Measurements from ENCODE around the gene FHIT. TPM values are rescaled to one million over a fixed set of nuclear protein-coding genes. Genes with fewer than 3 reads are reported as not detected.

The FHIT gene
- total RNA-seq, 1 donor from 2014 or later, result 29.9 TPM

DNA sequence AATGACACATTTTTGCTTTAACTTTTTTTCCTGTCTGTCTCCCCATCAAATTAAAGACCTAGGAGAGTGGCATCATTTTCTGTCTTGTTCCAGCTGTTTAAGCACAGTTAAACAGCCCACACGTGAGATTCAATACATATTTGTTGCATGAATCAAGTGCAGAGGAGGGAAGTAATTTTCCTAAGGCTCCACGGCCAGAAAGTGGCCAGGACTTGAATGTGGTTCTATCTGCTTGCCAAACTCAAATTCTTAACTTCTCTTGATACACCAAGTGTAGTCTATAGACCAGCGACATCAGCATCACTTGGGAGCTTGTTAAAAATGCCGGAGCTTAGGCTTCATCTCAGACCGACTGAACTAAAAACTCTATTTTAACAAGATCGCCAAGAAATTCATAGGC is 1476.6 kb downstream of the FHIT start:
- no peak for DNase-seq (ENCODE audit: low spot score)
- Mint-ChIP-seq H3K27me3 (ENCODE audit: low read depth) (no peaks in the 10 kb centered on the region), H3K36me3 (ENCODE audit: low read depth) (peaks cover 39% of the 10 kb centered on the region), H3K9me3 (peaks cover 4% of the 10 kb centered on the region), H3K27ac (no peak overlapping the region), H3K4me1 (ENCODE audit: low read depth) (peaks cover 71% of the 10 kb centered on the region), H3K4me3 (ENCODE audit: low read depth) (no peak overlapping the region)
- intact Hi-C loops (cut with micrococcal nuclease), result loop anchor here (5.0 to 10.0 kb wide), 2 partner anchors 83 to 210 kb away; no protein-coding TSS in a partner anchor

GRCh38 chr3:59774000-59774399 is 1477.3 kb downstream of the FHIT start:
- intact Hi-C loops (cut with micrococcal nuclease), result loop anchor here (10.0 kb wide), 1 partner anchor 211 kb away; no protein-coding TSS in a partner anchor
- Mint-ChIP-seq H3K4me1 (ENCODE audit: low read depth) (peaks cover 68% of the 10 kb centered on the region), H3K36me3 (ENCODE audit: low read depth) (peaks cover 33% of the 10 kb centered on the region), H3K27me3 (ENCODE audit: low read depth) (no peaks in the 10 kb centered on the region), H3K9me3 (no peaks in the 10 kb centered on the region), H3K27ac (no peak overlapping the region), H3K4me3 (ENCODE audit: low read depth) (no peak overlapping the region)
- no peak for DNase-seq (ENCODE audit: low spot score)

DNA sequence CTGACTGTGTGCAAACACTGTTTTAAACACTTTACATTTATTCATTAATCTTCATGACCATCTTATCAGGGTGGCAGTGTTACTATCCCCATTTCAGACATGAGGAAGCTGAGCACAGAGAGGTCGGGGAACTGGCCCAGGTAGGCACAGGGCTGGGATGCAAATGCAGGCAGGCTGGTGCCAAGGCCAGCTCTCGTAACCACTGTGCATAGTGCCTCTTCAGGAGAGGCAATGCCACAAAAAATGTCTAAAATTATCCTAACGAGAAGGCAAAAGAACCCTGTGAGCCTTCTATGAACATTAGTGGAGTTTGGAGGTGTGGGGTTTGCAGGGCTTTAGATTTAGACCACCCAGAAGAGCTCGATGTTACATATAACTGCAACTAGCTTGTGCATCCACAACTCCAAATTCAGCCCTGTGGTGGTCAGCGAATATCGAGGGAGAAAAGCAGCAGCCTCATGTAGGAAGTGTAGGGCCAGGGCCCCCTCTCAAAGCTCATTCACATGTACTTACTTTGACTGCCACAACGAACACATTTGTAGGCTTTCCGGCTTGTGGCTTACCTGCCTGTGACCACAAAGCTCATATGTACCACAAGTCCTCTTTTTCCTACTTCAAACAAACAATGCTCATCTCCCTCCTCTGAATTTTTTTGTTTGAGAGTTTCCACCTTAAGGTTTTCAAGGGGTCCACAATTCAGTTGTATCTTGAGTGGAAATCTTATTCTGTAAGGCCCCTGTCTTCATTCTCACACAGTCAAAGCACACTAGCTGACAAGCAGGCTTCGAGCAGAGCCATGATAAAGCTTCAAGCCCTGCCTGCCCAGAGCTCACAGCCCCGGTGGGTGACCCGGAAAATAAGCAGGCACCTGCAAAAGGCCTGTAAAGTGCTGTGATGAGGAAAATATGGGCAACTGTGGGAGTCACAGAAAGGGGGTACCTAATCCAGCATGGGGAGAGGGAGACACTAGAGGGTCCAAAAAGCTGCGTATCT is 1478.5 kb downstream of the FHIT start:
- Mint-ChIP-seq H3K27ac (peak overlapping the region; percentile 50), H3K4me1 (ENCODE audit: low read depth) (peaks cover 59% of the 10 kb centered on the region), H3K9me3 (no peaks in the 10 kb centered on the region), H3K27me3 (ENCODE audit: low read depth) (no peaks in the 10 kb centered on the region), H3K4me3 (ENCODE audit: low read depth) (no peak overlapping the region), H3K36me3 (ENCODE audit: low read depth) (peaks cover 29% of the 10 kb centered on the region)
- intact Hi-C loops (cut with micrococcal nuclease), result loop anchor here (1.0 to 10.0 kb wide), 3 partner anchors 11 to 212 kb away; no protein-coding TSS in a partner anchor
- peak; percentile 60 for DNase-seq (ENCODE audit: low spot score)

- Mint-ChIP-seq H3K9me3 (no peaks in the 10 kb centered on the region), H3K4me3 (ENCODE audit: low read depth) (no peak overlapping the region), H3K27ac (no peak overlapping the region), H3K36me3 (ENCODE audit: low read depth) (peaks cover 25% of the 10 kb centered on the region), H3K27me3 (ENCODE audit: low read depth) (no peaks in the 10 kb centered on the region), H3K4me1 (ENCODE audit: low read depth) (peaks cover 50% of the 10 kb centered on the region)
- DNase-seq (ENCODE audit: low spot score), result no peak
- intact Hi-C loops (cut with micrococcal nuclease), result loop anchor here (1.0 to 10.0 kb wide), 3 partner anchors 12 to 213 kb away; no protein-coding TSS in a partner anchor
Observed at GRCh38 chr3:59771768-59772181, 1479.5 kb downstream of the FHIT start.

DNA sequence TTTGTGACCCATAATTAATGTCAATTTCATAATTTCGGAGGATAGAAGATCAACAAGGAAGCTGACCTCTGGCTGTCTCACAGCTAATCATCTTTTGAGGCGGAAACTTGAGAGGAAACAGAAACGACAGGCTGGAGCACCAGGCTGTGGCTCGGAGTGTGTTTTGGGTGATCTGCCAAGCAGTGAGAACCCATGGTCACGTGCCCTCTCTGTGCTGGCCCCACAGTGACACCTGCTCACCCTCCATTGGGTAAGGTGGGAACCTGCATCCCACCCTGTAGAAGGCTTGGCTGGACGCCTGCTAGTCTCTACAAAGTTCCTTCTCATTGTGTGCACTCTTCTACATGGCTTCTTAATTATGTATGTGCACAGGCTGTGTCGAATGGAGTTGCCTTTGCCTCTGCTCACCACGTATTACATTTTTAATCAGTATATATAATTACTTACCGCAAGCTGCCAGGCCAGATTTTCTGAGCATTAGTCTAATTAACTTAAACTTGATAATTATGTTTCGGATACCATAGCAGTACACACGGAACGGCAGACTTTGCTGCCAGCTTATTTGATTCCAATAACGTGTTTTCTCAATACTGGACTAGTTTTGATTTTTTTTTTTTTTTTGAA is 1482.0 kb downstream of the FHIT start:
- no peak for DNase-seq (ENCODE audit: low spot score)
- H3K4me3 Mint-ChIP-seq (ENCODE audit: low read depth), result no peak overlapping the region
- no peak overlapping the region for H3K27ac Mint-ChIP-seq
- H3K36me3 Mint-ChIP-seq (ENCODE audit: low read depth), result peaks cover 21% of the 10 kb centered on the region
- H3K4me1 Mint-ChIP-seq (ENCODE audit: low read depth), result peaks cover 32% of the 10 kb centered on the region
- no peaks in the 10 kb centered on the region for H3K27me3 Mint-ChIP-seq (ENCODE audit: low read depth)
- intact Hi-C loops (cut with micrococcal nuclease), result no loop called here
- no peaks in the 10 kb centered on the region for H3K9me3 Mint-ChIP-seq

GRCh38 chr3:59766200-59766872 is 1484.9 kb downstream of the FHIT start:
- no peaks in the 10 kb centered on the region for H3K27me3 Mint-ChIP-seq (ENCODE audit: low read depth)
- intact Hi-C loops (cut with micrococcal nuclease), result no loop called here
- no peak overlapping the region for H3K27ac Mint-ChIP-seq
- H3K9me3 Mint-ChIP-seq, result no peaks in the 10 kb centered on the region
- no peak for DNase-seq (ENCODE audit: low spot score)
- peaks cover 14% of the 10 kb centered on the region for H3K36me3 Mint-ChIP-seq (ENCODE audit: low read depth)
- peaks cover 20% of the 10 kb centered on the region for H3K4me1 Mint-ChIP-seq (ENCODE audit: low read depth)
- no peak overlapping the region for H3K4me3 Mint-ChIP-seq (ENCODE audit: low read depth)

DNA sequence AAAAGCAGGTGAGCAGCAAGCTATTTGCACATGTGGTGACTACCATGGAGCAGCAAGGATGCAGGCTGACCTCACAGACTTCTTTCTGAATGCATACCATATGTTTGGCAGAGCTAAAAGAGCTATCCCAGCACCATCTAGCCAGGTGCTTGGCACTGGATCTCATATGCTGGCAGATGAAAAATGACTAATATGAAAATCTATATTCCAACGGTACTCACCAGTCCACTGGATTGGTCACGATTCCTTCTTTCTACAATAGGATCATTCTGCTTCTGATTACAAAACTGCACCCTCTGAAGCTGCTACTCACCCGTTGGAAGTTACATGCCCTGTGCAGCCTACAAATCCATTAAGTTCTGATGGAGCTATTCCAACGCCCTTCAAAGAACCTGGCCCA is 1487.1 kb downstream of the FHIT start:
- no peak overlapping the region for H3K4me3 Mint-ChIP-seq (ENCODE audit: low read depth)
- no peaks in the 10 kb centered on the region for H3K27me3 Mint-ChIP-seq (ENCODE audit: low read depth)
- intact Hi-C loops (cut with micrococcal nuclease), result loop anchor here (5.0 kb wide), 1 partner anchor 377 kb away; no protein-coding TSS in a partner anchor
- H3K4me1 Mint-ChIP-seq (ENCODE audit: low read depth), result peaks cover 34% of the 10 kb centered on the region
- H3K9me3 Mint-ChIP-seq, result no peaks in the 10 kb centered on the region
- no peak overlapping the region for H3K27ac Mint-ChIP-seq
- H3K36me3 Mint-ChIP-seq (ENCODE audit: low read depth), result peaks cover 10% of the 10 kb centered on the region
- no peak for DNase-seq (ENCODE audit: low spot score)

DNA sequence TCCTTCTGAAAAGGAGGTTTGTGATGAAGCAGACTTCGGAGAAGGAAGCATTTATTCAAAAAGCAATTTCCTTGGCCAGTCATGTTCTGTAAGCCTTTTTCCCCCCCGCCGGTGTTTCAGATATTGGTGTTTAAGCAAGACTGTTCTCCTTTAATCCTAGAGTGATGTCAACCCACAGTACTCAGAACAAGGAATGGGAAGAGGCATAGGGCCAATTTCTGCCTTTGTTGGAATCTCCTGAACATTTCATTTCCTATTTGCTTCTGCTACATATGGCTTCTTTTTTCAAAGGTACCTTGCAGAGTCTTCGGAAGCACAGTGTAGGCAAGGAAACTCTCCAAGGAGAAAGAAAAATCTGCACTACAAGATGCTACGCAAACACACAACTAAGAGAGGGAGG is 1488.3 kb downstream of the FHIT start:
- Mint-ChIP-seq H3K27me3 (ENCODE audit: low read depth) (no peaks in the 10 kb centered on the region), H3K27ac (no peak overlapping the region), H3K9me3 (no peaks in the 10 kb centered on the region), H3K4me1 (ENCODE audit: low read depth) (peaks cover 45% of the 10 kb centered on the region), H3K36me3 (ENCODE audit: low read depth) (peaks cover 5% of the 10 kb centered on the region), H3K4me3 (ENCODE audit: low read depth) (no peak overlapping the region)
- no peak for DNase-seq (ENCODE audit: low spot score)
- intact Hi-C loops (cut with micrococcal nuclease), result loop anchor here (5.0 kb wide), 1 partner anchor 376 kb away; no protein-coding TSS in a partner anchor

- Mint-ChIP-seq H3K9me3 (no peaks in the 10 kb centered on the region), H3K36me3 (ENCODE audit: low read depth) (peaks cover 7% of the 10 kb centered on the region), H3K27ac (peak overlapping the region; percentile 9), H3K4me3 (ENCODE audit: low read depth) (no peak overlapping the region), H3K27me3 (ENCODE audit: low read depth) (no peaks in the 10 kb centered on the region), H3K4me1 (ENCODE audit: low read depth) (peaks cover 71% of the 10 kb centered on the region)
- intact Hi-C loops (cut with micrococcal nuclease), result loop anchor here (1.0 to 10.0 kb wide), 6 partner anchors 13 to 433 kb away; no protein-coding TSS in a partner anchor
- no peak for DNase-seq (ENCODE audit: low spot score)
Observed at GRCh38 chr3:59759298-59760031, 1491.8 kb downstream of the FHIT start.

- peaks cover 79% of the 10 kb centered on the region for H3K4me1 Mint-ChIP-seq (ENCODE audit: low read depth)
- no peaks in the 10 kb centered on the region for H3K9me3 Mint-ChIP-seq
- DNase-seq (ENCODE audit: low spot score), result no peak
- no peak overlapping the region for H3K4me3 Mint-ChIP-seq (ENCODE audit: low read depth)
- intact Hi-C loops (cut with micrococcal nuclease), result loop anchor here (1.0 to 10.0 kb wide), 6 partner anchors 14 to 434 kb away; no protein-coding TSS in a partner anchor
- peak overlapping the region; percentile 9 for H3K27ac Mint-ChIP-seq
- peaks cover 7% of the 10 kb centered on the region for H3K36me3 Mint-ChIP-seq (ENCODE audit: low read depth)
- H3K27me3 Mint-ChIP-seq (ENCODE audit: low read depth), result no peaks in the 10 kb centered on the region
Observed at GRCh38 chr3:59758672-59759071, 1492.6 kb downstream of the FHIT start.

DNA sequence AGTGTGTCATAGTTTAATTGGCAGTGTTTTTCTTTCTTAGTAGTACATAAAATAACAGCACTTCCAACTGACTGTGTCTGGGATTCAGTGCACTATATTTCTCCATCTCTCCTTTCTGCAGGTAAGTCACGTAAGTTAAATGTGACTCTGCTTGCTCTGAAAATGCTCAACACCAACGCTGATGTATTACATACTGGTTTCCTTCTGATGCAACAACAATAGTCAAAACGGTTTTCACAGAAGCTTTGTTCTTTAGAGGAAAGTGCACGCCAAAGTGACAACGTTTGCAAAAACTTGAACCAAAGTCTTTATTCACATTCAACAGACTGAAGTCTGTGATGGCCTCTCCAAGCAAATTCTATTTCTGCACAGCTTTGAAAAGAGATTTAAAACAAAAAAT is 1494.3 kb downstream of the FHIT start:
- intact Hi-C loops (cut with micrococcal nuclease), result loop anchor here (5.0 to 10.0 kb wide), 2 partner anchors 302 to 435 kb away; no protein-coding TSS in a partner anchor
- peaks cover 78% of the 10 kb centered on the region for H3K4me1 Mint-ChIP-seq (ENCODE audit: low read depth)
- H3K36me3 Mint-ChIP-seq (ENCODE audit: low read depth), result peaks cover 16% of the 10 kb centered on the region
- no peak overlapping the region for H3K4me3 Mint-ChIP-seq (ENCODE audit: low read depth)
- no peaks in the 10 kb centered on the region for H3K27me3 Mint-ChIP-seq (ENCODE audit: low read depth)
- H3K9me3 Mint-ChIP-seq, result peaks cover 6% of the 10 kb centered on the region
- H3K27ac Mint-ChIP-seq, result peak overlapping the region; percentile 16
- no peak for DNase-seq (ENCODE audit: low spot score)
